IMR-90 (cell line): ENCODE measurements around the gene PSG4. TPM values are rescaled to one million over a fixed set of nuclear protein-coding genes. Genes with fewer than 3 reads are reported as not detected.
A peak's percentile ranks its signal among the peaks of the same experiment; 100 is the strongest.
"Not testable (repeated sequence)": the region's sequence is repeated elsewhere in the genome, so short reads cannot be mapped to it uniquely, and the experiment has no call there.

Source experiments
- ATAC-seq: fragments of 200-7000 bp; cut with Tn5 transposase; 2 replicates; pipeline ENCODE4 v1.9.1; 2020; ENCODE audit warnings: low read depth, mild to moderate bottlenecking, moderate library complexity
- BruUV-seq: library from RNA; stranded (reverse); fragments of 400-500 nt; replicated peaks from 2 replicates; lab custom pipeline; 2021; lab: Mats Ljungman, UMichigan
- CTCF ChIA-PET: fragments of 300-600 bp; formaldehyde crosslinking; extraction: SDS; loops from one replicate; lab custom pipeline; 2021; ENCODE audit warnings: antibody characterized with exemption; lab: Yijun Ruan, JAX
- POLR2A ChIA-PET: fragments of 300-600 bp; sonication (Branson Sonifier 250); formaldehyde crosslinking; loops from one replicate; lab custom pipeline; 2022; ENCODE audit warnings: antibody characterized with exemption; ENCODE audit not compliant: unreplicated experiment; lab: Charles Lee
- DNase-seq: peaks from one replicate; pipeline ENCODE4 v3.0.0; 2013
- H2AFZ ChIP-seq: replicated peaks from 2 replicates; pipeline ENCODE3; 2013; ENCODE audit warnings: low read length, mild to moderate bottlenecking; ENCODE audit not compliant: poor library complexity
- H2AK5ac ChIP-seq: 2 replicates; pipeline ENCODE4 v1.6.1; 2013; ENCODE audit warnings: low read depth, low read length, inconsistent platforms
- H2AK9ac ChIP-seq: replicated peaks from 2 replicates; pipeline ENCODE3; 2013; ENCODE audit warnings: mild to moderate bottlenecking, low read depth, low read length, moderate library complexity; ENCODE audit not compliant: poor library complexity
- H2BK120ac ChIP-seq: 2 replicates; pipeline ENCODE4 v1.6.1; 2013; ENCODE audit warnings: low read depth, low read length, inconsistent platforms
- H2BK15ac ChIP-seq: 3 replicates; pipeline ENCODE4 v1.6.1; 2013; ENCODE audit warnings: low read depth, low read length, inconsistent platforms
- H2BK20ac ChIP-seq: 2 replicates; pipeline ENCODE4 v1.6.1; 2013; ENCODE audit warnings: low read depth, mild to moderate bottlenecking, inconsistent platforms, low read length, moderate library complexity
- H2BK5ac ChIP-seq: 2 replicates; pipeline ENCODE4 v1.6.1; 2013; ENCODE audit warnings: mild to moderate bottlenecking, low read depth, low read length, inconsistent platforms; ENCODE audit not compliant: poor library complexity, severe bottlenecking
- H3K14ac ChIP-seq: replicated peaks from 2 replicates; pipeline ENCODE4 v1.6.1; 2013; ENCODE audit warnings: low read depth, low read length, inconsistent platforms
- H3K18ac ChIP-seq: 2 replicates; pipeline ENCODE4 v1.6.1; 2013; ENCODE audit warnings: low read depth, low read length, control low read depth
- H3K23ac ChIP-seq: 2 replicates; pipeline ENCODE4 v1.6.1; 2013; ENCODE audit warnings: low read depth, low read length, inconsistent platforms
- H3K27ac ChIP-seq: 2 replicates; pipeline ENCODE4 v1.5.1; 2013; ENCODE audit warnings: mild to moderate bottlenecking, control low read depth, low read length; ENCODE audit not compliant: insufficient read depth
- H3K27me3 ChIP-seq: 2 replicates; pipeline ENCODE4 v1.6.1; 2013; ENCODE audit warnings: low read length; ENCODE audit not compliant: control insufficient read depth, insufficient read depth
- H3K36me3 ChIP-seq: 2 replicates; pipeline ENCODE4 v1.6.1; 2013; ENCODE audit warnings: low read length, mixed read lengths; ENCODE audit not compliant: control insufficient read depth, insufficient read depth
- H3K4ac ChIP-seq: 2 replicates; pipeline ENCODE4 v1.6.1; 2013; ENCODE audit warnings: low read depth, low read length, inconsistent platforms
- H3K4me1 ChIP-seq: 2 replicates; pipeline ENCODE4 v1.6.1; 2013; ENCODE audit warnings: low read length, mixed read lengths; ENCODE audit not compliant: control insufficient read depth, insufficient read depth
- H3K4me2 ChIP-seq: 2 replicates; pipeline ENCODE4 v1.6.1; 2013; ENCODE audit warnings: low read depth, mild to moderate bottlenecking, control low read depth, low read length, moderate library complexity
- H3K4me3 ChIP-seq: 2 replicates; pipeline ENCODE4 v1.5.1; 2013; ENCODE audit warnings: low read depth, mild to moderate bottlenecking, control low read depth, low read length, moderate library complexity; ENCODE audit not compliant: insufficient read depth
- H3K56ac ChIP-seq: 2 replicates; pipeline ENCODE4 v1.6.1; 2013; ENCODE audit warnings: low read length, inconsistent platforms; ENCODE audit not compliant: insufficient read depth; ENCODE audit errors: extremely low read depth
- H3K79me1 ChIP-seq, 2 experiments: 2 replicates each; pipeline ENCODE4 v1.6.1; 2013; ENCODE audit warnings: low read length in 2 of 2, inconsistent platforms in 1 of 2, low read depth in 1 of 2
- H3K9ac ChIP-seq: 2 replicates; pipeline ENCODE4 v1.6.1; 2013; ENCODE audit warnings: low read depth, low read length, control low read depth
- H3K9me1 ChIP-seq: 2 replicates; pipeline ENCODE4 v1.6.1; 2013; ENCODE audit warnings: low read length, inconsistent platforms; ENCODE audit not compliant: insufficient read depth
- H3K9me3 ChIP-seq: 2 replicates; pipeline ENCODE4 v1.6.1; 2013; ENCODE audit warnings: low read length; ENCODE audit not compliant: control insufficient read depth, insufficient read depth
- H4K20me1 ChIP-seq: 2 replicates; pipeline ENCODE4 v1.6.1; 2013; ENCODE audit warnings: low read length, inconsistent platforms; ENCODE audit not compliant: insufficient read depth
- H4K5ac ChIP-seq: 2 replicates; pipeline ENCODE4 v1.6.1; 2013; ENCODE audit warnings: mild to moderate bottlenecking, low read depth, low read length, control low read depth
- H4K8ac ChIP-seq, 2 experiments: 2 replicates each; pipeline ENCODE4 v1.6.1; 2013; ENCODE audit warnings: low read depth in 2 of 2, low read length in 2 of 2, control low read depth in 1 of 2, inconsistent platforms in 1 of 2
- H4K91ac ChIP-seq: 2 replicates; pipeline ENCODE4 v1.6.1; 2013; ENCODE audit warnings: low read depth, low read length, inconsistent platforms; ENCODE audit not compliant: insufficient read depth
- WGBS, 2 experiments: methylation state at CpG; one replicate each; pipeline versions ENCODE4 v1.1.5 to v1.1.7; 2013; ENCODE audit warnings: missing lambda C conversion rate in 2 of 2; ENCODE audit not compliant: insufficient read length in 1 of 2; ENCODE audit errors: extremely low coverage in 2 of 2; 5-methylcytosine and 5-hydroxymethylcytosine counted together
- dilution Hi-C: fragments of 300-500 bp; cut with HindIII; formaldehyde crosslinking; loops from one replicate; pipeline ENCODE4 v1.14.3; 2018; ENCODE audit warnings: low sequenced_read_pairs; ENCODE audit not compliant: unreplicated experiment
- in situ Hi-C: fragments of 300-500 bp; cut with MboI; formaldehyde crosslinking; loops from 3 replicates; pipeline ENCODE4 v1.14.3; 2019; ENCODE audit warnings: low sequenced_read_pairs, inconsistent platforms, mixed read lengths
- intact Hi-C: fragments of 100-400 bp; cut with micrococcal nuclease; formaldehyde crosslinking; loops from 2 replicates; pipeline ENCODE4 v1.10.0; 2022
- polyA plus RNA-seq, 3 experiments: library from polyadenylated mRNA; depleted of rRNA; stranded (reverse); fragments of >200 nt; gene quantifications; 2 replicates each; pipeline ENCODE4 v1.2.3, GENCODE V29; 2012; ENCODE audit warnings: low replicate concordance in 1 of 3
- total RNA-seq: library from RNA; depleted of rRNA; stranded (reverse); fragments of >200 nt; gene quantifications from 2 replicates; pipeline ENCODE4 v1.2.3, GENCODE V29; 2012

PSG4 gene
- total and polyA plus RNA-seq, 2 of the 4 experiments (the other 2 are of a cell fraction): 106 to 223 TPM

DNA sequence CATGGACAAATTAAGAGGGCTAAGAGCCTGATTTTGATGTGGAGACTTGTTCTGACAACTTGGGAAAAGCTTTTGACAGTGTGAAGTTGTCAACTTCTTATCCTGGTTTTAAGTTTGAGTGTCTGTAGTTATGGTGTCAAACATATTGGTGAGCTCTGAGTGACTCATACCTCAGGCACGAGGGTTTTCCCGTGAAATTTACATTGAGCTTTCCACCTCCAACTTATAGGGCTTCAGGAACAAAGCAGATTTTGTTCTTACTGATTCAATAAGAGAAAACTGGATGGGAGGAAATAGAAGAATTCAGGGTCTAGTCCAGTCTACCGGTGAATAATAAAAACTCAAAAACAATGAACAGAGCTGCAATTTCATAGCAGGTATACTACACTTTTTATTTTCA is 30.2 kb upstream of the PSG4 start:
- H3K36me3 ChIP-seq, H3K4me3 ChIP-seq, BruUV-seq, in situ Hi-C loops, H3K27ac ChIP-seq, H3K18ac ChIP-seq, H3K4me1 ChIP-seq, ATAC-seq, H4K5ac ChIP-seq, H3K9me3 ChIP-seq, H2AFZ ChIP-seq, H3K4me2 ChIP-seq, H4K8ac ChIP-seq, CTCF ChIA-PET, H4K20me1 ChIP-seq, H4K91ac ChIP-seq, H3K14ac ChIP-seq, POLR2A ChIA-PET, H3K9ac ChIP-seq, H3K9me1 ChIP-seq, H2AK5ac ChIP-seq, H3K4ac ChIP-seq, H3K56ac ChIP-seq, H3K23ac ChIP-seq, dilution Hi-C loops, intact Hi-C loops, H3K79me1 ChIP-seq, H2AK9ac ChIP-seq, H3K27me3 ChIP-seq, H2BK5ac ChIP-seq: not testable (repeated sequence)
- peak; percentile 20 for DNase-seq
- WGBS, 2 experiments: no CpG with 5 or more reads among the region's 3 CpGs
- H2BK20ac ChIP-seq: peak overlapping the region; percentile 45; the same call in 1 of the 2 replicates
- H2BK15ac ChIP-seq: 0 out of 3 replicates have a peak overlapping the region, but pooled peaks have one; percentile 40
- H2BK120ac ChIP-seq: peak overlapping the region; percentile 32; the same call in 1 of the 2 replicates
